Measurements from ENCODE around the gene IL1B.

- TF ChIP-seq YY1 (IDR thresholded peaks at IDR 0.05; ENCODE audit: insufficient read depth, insufficient read length) (no peak), ZNF274 (IDR thresholded peaks at IDR 0.05; ENCODE audit: low read depth, low read length) (no peak)
These were observed 930 bp downstream of the IL1B start for GRCh38 chr2:112835536-112836162.
